SKM-1 treated with dmso at 0.1 percent for 144 hours (cell line): ENCODE measurements around the gene EEIG1.

ENCODE experiments used
- DNase-seq: peaks from one replicate; lab custom pipeline; 2025; ENCODE audit not compliant: unreplicated experiment; lab: John Stamatoyannopoulos, UW

The EEIG1 gene

DNA sequence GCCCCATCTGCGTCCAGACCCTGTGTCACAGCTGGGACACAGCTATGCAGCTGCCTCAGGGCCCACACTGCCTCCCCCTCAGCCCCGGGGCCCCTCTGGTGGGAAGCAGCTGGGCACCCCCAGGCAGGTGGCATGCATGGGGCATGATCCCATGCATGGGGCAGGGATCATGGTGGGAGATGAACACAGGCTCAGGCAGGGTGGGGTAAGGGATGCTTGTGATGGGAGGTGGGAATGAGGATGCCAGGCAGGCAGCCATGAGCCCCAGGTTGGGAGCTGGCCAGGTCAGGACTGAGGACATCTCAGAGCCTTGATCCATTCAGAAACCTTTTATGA, 19.7 kb downstream of the EEIG1 start:
- no peak for DNase-seq

DNA sequence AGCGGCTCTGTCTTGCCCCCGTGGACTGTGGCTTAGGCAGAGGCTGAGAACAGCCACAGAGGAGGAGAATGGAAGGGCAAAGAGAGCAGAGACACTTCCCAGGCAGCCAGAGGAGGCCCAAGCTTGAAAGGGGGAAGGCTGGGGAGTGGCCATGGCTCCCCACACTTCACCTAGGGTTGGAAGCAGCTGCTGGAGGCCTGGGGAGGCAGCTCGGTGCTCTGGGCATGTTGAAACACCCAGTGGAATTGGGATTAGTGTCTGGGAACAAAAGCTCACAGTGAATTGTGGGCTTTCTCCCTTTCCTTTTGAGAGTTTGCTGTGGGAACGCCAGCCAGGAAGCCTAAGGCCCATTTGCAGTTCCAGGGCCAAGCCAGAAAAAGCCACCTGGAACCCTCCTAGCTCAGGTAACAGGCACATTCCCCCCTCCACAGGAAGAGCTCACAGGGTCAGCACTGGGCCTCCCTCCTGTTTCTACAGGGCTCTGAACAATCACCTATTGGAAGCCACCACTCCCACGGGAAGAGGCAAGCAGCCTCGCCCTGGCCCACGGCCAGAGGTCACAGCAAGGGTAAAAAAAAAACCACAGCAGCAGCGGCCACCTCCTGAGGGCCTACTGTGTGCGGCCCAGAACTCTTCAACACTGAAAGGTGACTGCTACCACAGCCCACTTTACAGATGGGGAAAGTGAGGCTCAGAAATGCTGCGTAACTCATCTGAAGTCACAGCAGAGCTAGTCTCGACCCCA, 20.2 kb downstream of the EEIG1 start:
- no peak for DNase-seq

GRCh38 chr9:127959841-127960409, 20.9 kb downstream of the EEIG1 start:
- DNase-seq, result no peak

GRCh38 chr9:127959398-127959797, 21.4 kb downstream of the EEIG1 start:
- DNase-seq, result no peak

DNA sequence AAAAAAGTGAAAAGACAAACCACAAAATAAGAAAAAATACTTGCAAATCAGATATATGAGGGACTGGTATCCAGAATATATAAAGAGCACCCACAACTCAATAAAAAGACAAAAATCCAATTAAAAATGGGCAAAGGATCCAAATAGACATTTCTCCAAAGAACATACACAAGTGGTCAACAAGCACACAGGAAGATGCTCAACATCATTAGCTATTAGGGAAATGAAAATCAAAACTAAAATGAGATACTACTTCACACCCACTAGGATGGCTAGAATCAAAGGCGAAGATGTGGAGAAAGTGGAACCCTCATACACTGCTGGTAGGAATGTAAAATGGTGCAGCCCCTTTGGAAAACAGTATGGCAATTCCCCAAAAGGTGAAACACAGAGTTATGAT, 22.1 kb downstream of the EEIG1 start:
- no peak for DNase-seq

DNA sequence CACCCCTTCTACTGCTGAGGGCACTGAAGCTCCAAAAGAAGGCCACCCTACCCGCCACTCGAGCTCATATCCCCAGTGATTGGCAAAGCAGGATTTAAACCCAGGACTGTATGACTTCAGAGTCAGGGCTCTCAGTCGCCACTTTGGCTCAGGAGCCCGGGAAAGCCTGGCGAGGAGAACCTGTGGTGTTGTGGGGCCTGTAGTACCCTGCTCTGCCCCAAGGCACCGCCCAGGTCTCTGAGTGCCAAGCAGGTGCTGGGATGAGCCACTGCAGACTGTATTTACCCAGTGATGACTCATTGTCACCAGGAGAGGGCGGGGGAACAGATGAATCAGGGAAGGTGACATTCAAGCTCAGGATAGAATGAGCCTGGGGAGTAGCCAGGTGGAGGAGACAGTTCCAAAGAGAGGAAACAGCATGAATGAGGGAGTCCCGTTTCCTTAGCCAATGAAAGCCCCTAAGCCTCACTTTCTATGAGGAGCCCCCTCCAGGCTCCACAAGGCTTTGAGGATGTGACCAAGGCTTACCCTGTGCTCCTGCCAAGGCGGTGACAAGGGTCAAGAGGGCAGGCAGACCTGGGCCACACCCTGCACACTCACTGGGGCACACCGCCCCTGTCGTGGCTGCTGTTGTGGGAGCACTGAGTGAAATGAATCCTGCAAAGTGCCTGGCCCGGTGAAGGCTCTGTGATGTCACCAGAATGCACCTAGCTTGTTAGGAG, 25.3 kb downstream of the EEIG1 start:
- DNase-seq, result no peak

GRCh38 chr9:127954831-127955293, 25.9 kb downstream of the EEIG1 start:
- no peak for DNase-seq

DNA sequence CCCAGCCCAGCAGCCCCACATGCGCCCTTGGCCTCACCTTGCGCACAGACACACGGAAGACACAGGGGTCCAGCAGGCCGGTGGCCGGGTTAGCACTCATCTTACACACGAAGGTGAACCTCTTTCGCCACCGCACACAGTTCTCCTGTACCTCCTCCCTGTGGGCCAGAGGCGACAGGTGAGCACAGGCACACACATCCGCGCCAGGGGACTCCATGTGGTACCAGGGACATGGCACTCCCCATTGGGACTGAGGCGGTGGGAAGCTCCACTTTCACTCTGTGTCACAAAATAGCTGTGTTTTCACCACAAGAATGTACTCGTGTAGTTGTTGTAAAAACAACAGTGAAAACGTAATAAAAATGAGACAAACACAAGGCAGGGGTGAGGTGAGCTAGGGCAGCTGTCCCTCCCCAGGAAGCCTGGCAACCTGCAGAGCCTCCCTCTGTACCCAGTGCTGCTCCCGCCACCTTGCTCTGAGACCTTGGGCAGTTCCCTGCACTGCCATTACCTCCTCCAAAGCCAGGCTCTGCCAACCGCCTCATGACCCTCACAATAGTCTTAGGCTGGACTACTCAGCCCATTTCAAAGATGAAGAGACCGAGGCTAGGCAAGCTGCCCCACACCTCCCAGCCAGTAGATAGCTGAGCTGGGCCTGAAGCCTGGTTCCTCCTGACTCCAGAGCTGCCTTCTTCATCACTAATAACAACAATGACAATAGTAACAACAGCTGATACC, 26.9 kb downstream of the EEIG1 start:
- no peak for DNase-seq

GRCh38 chr9:127953154-127953553, 27.6 kb downstream of the EEIG1 start:
- DNase-seq, result no peak

- DNase-seq, result no peak
Observed at GRCh38 chr9:127950513-127951289, 30.1 kb downstream of the EEIG1 start.

DNA sequence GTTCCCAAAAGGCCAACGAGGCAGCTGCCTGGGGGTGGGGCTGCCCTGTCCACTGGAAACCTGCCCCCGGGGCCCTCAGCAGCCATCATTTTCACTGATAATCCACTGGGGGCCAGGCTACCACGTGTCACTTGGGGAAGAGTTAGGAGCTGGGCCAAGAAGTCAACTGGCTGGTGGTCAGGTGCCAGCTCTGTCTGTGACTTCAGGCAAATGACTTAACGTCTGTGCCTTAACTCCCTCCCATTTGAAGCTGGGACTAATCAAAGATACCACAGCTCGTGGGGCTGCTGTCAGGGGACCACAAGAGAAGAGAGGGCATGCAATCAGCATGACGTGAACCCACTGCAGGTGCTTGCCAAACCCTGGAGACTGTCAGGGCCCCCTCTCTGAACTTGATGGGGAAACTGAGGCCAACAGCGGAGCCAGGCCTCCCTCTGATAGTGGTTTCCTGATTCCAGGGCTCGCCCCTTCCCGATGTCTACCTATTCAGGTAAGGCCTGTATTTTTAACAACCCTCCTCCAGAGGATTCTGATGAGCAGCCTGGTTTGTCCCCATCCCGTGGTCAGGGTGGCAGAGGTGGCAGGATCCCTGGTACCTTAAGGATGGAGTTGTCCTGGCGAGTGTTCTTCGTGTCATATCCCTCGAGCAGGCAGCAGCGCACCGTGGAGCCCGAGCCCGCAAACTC, 30.8 kb downstream of the EEIG1 start:
- DNase-seq, result no peak

- DNase-seq, result no peak
Observed at GRCh38 chr9:127947841-127948710, 32.7 kb downstream of the EEIG1 start.

DNA sequence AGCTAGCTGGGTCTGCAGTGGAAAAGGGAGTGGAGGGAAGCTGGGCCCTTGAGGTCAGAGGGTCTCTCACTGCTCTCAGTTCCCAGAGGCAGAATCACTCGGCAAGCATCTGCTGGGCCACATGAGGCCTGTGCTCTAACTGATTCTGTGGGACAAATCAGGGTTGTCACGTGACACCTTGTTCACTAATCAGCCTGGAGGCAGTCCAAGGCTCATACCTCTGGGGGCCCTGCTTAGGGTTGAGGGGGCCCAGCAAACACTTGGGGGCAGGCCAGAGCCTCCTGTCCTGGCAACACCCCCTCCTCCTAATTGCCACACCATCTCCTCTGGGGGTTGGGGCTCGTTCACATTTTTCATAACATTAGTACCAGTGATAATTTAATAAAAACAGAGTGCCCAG, 34.1 kb downstream of the EEIG1 start:
- DNase-seq, result no peak

- no peak for DNase-seq
Observed at GRCh38 chr9:127945942-127946341, 34.8 kb downstream of the EEIG1 start.

GRCh38 chr9:127945338-127945737, 35.5 kb downstream of the EEIG1 start:
- no peak for DNase-seq

- no peak for DNase-seq
Observed at GRCh38 chr9:127944586-127945218, 36.1 kb downstream of the EEIG1 start.

DNA sequence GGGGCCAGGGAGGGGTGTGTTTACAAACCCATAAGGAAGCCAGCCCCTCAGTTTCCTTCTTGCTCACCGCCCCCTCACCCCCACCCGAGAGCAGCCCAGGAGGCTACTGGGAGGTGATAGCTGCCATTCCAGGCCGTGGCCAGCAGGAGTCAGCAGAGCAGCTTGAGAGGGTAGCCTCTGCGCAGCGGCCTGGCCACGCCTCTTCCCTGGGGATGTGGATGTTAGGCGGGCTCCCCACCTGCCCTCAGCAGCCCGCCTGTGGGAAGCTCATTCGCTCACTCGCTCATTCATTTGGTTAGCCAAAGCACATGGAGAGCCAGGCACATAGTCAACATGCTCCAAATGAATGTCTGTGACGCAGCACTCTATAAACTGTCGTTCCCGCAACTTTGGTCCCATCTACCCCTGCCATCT, 37.1 kb downstream of the EEIG1 start:
- peak; percentile 66 for DNase-seq

- no peak for DNase-seq
Observed at GRCh38 chr9:127943011-127943662, 37.7 kb downstream of the EEIG1 start.
